ENCODE data around the gene RAET1G. TPM values are rescaled to one million over a fixed set of nuclear protein-coding genes. Genes with fewer than 3 reads are reported as not detected.
"Not testable (repeated sequence)": the region's sequence is repeated elsewhere in the genome, so short reads cannot be mapped to it uniquely, and the experiment has no call there.

Gene RAET1G
- total RNA-seq, 1 donor from 2014 or later, result not detected

DNA sequence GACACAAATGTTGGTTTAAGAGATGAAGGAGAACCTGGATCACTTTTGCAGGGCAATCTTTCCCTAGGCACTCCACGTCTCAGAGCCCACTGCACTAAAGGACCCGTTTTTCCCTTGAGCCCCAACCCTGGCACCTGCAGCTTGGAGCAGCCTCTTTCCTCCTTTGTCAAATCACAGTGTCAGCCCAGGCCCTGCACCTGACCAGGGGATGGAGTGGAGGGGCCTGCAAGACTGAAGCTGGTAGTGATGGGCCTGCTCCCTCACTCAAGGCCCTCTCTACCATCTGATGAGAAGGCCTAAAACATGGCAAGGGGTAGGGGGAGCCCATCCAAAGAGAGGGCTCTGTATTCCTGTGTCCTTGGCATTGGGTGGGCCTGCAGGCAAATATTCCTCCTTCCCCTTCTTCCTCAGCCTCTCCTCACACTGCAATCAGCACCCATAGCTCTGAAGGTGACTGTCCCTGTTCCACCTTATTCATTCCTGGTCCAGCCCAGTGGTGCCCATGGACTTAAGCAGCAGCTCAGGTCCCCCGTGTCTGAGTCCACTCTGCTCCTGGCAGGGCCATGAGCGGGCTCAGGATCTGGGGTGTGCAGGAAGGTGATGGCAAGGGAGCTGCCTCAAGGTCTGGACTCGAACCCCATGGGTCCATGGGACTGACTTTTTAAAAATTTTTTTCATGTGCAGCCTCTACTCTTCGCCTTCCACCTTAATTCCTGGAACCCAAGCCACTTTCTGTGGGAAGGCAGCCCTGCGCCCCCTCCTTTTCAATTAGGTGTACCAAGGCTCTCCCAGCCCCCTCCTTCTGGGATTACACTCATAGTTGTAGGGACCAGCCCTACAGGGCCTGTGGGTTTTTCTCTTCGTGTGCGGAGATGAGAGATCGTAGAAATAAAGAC is 6.7 kb downstream of the RAET1G start:
- intact Hi-C loops (cut with micrococcal nuclease), result no loop called here

DNA sequence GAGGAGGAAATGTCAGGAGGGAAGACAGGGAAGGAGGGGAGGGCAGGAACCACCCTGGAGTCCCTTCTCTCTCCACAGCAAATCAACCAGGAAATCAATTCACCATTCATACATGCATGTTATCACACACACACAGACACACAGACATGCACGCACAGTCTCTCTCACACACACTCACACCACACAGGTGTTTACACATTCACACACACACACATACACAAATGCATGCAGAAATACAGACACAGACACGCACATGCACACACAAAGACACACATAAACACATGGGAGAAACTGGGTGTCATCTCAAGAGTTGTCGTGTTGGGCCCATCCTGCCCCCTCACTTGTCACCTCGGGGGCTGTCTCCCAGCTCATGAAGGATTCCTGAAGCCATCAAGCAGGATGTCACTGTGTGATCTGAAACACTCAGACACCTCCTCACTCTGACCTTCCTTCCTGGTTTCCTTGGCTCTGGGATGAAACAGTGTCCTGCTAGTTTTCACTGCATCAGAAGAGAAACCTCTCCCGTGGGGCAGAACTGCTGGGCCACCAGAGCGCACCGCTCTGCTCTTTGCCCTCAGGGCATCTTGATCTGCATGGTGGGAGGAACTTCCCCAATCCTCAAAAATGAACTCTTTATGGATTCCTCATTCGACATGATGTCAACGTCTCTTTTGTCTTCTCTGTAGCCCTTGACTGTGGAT is 9.2 kb downstream of the RAET1G start:
- intact Hi-C loops (cut with micrococcal nuclease), result no loop called here

DNA sequence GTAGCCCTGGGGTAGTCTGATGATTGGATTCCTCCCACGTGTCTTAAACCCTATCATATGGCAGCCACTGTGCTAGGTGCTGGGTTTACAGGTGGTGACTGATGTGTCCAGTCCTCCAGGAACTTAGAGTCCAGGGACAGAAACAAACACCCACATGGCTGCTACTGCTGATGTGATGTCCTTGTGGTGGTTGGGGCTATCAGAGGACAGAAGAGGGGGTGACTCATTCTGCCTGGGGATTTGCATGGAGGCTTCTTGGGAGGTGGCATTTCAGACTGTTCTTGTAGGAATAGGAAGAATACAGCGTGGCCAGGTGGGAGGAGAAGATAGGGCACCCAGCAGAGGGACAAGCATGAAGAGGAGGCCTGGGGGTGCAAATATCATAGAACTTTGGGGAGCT is 9.8 kb downstream of the RAET1G start:
- intact Hi-C loops (cut with micrococcal nuclease), result no loop called here

DNA sequence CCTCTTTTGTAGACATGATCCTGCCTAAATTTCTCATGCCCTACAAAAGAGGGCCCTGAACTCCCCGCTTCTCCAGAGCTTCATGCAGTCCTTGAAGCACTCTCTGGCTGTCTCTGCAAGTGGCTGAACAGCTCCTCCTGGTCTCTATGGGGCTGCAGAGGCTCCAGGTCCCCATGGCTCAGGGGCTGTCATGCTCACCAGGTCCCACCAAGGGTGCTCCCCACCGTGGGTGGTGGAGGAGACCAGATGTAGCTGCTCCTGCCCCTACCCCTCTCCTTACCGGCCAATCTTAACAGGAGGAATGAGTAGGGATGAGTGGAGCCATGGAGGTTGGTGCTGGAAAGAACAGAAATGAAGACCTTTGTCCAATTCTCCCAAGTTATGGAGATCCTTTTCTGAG is 10.2 kb downstream of the RAET1G start:
- intact Hi-C loops (cut with micrococcal nuclease), result not testable (repeated sequence)

DNA sequence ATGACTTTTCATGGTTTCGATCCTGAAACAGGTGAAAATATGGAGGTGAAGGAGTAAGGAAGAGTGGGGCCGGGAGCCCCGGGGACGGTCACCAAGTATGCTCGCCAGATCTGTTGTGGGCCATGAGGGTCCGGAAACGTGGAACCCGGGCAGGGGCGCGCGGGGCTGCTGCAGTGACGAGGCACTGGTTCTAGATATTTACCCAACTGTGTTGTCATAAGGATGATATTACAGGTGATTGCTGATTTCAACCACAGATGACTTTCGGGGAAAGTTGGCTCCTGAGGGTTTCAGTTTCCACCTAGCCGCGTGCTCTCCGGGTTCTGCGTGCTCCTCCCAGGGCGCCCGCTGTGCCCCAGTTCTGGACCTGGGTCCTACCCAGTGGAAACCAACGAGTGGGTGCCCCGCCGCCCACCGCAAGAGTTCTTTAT is 12.2 kb downstream of the RAET1G start:
- intact Hi-C loops (cut with micrococcal nuclease), result no loop called here

DNA sequence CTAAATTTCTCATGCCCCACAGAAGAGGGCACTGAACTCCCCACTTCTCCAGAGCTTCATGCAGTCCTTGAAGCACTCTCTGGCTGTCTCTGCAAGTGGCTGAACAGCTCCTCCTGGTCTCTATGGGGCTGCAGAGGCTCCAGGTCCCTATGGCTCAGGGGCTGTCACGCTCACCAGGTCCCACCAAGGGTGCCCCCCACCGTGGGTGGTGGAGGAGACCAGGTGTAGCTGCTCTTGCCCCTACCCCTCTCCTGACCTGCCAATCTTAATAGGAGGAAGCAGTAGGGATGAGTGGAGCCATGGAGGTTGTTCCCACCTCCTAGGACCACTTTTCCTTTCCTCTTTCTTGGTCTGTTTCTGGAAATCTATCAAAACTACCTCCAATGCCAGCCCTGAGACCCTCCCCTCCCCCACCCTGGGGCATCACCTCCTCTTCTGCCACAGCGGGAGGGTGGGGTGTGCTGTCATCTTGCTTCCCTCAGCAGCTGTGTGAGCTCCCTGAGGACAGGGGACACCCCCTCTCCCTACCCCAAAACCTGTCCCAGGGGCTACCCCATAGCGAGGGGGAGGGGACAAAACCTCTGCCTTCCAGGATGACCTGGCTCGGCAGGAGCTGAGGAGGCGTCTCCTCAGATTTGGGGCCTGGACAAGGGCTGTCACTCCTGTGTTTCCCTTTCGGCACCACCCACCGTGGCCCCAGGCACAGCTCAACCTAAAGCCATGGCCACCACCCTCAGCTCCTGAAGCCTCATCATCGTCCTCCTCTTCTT is 13.0 kb downstream of the RAET1G start:
- intact Hi-C loops (cut with micrococcal nuclease), result no loop called here

DNA sequence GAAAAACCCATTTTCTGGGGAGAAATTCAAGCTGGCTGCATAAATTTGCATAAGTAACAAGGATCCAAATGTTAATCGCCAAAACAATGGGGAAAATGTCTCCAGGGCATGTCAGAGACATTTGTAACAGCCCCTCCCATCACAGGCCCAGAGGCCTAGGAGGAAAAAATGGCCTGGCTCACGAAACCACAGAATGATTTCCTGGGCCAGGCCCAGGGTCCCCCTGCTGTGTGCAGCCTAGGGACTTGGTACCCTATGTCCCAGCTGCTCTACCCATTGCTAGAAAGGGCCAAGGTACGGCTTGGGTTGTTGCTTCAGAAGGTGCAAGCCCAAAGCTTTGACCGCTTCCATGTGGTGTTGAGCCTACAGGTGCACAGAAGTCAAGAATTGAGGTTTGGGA is 14.4 kb downstream of the RAET1G start:
- intact Hi-C loops (cut with micrococcal nuclease), result not testable (repeated sequence)

DNA sequence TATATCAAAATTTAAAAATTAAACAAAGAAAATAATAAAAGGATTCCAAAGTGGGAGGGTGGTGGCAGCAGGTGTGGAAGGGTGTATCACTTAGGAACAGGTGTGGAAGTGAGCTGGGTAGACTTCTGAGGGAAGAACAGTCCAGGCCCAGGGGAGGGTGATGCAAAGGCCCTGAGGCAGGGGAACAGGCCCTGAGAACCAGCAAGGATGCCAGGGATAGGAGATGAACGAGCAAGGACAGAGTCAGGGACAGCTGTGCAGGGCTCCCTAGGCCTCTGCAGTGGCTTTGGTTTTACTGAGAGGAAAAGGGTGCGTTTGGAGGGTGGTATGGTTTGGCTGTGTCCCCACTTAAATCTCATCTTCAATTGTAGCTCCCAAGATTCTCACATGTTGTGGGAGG is 15.6 kb downstream of the RAET1G start:
- intact Hi-C loops (cut with micrococcal nuclease), result no loop called here

DNA sequence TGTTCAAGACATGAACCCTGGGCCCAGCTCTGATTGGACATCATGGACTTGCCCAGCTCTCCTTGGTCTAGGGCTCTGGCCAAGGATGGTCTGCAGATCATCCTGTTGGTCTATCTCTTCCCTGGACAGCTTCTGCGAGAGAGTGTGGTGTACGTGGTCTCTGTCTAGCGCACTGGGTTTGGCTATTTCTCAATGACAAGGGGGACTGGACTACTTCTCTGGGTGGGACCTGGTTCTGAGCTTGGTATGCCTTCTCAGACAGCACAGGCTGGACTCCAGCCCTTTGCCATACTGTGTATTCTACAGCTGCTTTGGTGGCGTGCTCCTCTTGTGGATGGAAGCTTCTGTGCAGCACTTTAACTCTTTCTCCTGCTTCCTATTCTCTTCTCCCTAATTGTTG is 16.5 kb downstream of the RAET1G start:
- intact Hi-C loops (cut with micrococcal nuclease), result no loop called here

DNA sequence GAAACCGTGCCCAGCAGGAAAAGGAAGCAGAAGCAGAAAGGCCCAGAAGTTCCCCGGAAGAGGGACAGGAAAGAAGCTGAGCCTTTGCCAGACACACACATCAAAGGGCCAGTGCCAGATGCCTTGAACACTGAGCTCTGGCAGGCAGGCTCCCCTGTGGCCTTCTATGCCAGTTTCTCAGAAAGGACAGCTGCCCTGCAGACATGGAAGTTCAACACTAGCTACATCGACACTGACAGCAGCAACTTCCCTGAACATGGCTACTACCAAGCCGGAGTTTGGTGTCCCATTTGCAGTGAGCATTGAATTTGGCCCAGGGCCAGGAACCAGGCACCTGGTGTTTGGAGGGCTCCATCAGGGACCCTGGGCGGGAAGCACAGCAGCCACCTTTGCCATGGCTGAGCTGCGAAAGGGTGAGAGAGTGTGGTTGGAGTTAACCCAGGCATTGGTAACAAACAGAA is 17.0 kb downstream of the RAET1G start:
- intact Hi-C loops (cut with micrococcal nuclease), result no loop called here

DNA sequence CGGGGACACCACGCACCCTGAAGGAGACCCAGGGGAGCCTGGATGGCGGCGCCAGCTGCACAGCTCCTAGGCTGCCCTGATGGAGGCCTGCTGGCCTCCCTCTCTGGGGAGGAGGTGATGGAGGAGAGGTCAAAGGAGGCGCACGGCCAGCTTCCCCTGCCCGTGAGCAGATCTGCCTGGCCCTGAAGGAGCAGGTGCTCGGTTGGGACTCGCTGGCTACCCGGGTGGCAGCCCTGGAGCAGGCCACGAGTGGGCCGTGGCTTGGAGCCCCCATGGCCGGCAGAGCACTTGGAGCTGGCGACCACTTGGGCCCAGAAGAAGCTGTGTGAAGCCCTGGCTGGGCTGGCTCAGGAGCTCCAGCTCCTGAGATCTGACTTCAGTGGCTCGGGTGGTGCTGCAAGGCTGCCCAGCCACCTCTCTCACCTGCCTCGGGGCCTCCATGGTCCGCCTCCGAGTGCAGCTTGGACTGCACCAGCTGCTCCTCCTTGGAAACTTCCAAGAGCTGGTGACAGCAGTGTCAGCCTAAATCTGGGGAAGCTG is 17.5 kb downstream of the RAET1G start:
- intact Hi-C loops (cut with micrococcal nuclease), result no loop called here

DNA sequence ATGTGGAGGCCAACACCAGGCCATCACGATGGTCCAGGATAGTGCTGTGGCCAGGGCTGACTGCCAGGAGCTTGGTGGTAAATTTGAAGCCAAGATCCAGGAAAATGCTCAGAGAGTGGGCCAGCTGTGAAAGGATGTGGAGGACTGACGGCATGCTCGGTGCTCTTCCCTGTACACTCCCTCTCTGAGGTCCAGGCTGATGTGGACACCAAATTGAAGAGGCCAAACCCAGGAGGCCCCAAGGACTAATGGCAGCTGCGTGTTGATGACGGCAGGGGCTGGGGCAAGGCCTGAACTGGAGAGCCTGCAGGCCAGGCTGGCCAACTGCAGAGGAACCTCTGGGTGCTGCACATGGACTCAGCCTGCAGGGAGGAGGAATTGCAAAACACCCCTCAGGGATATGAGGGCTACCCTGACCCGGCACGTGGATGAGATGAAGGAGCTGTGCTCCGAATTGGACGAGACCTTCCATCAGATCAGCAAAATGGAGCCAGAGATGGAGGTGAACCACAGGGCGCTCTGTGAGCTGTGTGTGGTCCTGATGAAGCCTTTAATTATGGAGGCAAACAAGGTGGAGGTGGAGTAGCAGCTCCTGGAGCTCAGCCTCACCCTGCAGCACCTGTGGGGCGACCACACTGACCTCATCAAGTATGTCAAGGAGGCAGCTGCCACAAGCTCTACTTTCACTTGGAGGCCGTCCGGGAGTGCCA is 18.1 kb downstream of the RAET1G start:
- intact Hi-C loops (cut with micrococcal nuclease), result no loop called here

DNA sequence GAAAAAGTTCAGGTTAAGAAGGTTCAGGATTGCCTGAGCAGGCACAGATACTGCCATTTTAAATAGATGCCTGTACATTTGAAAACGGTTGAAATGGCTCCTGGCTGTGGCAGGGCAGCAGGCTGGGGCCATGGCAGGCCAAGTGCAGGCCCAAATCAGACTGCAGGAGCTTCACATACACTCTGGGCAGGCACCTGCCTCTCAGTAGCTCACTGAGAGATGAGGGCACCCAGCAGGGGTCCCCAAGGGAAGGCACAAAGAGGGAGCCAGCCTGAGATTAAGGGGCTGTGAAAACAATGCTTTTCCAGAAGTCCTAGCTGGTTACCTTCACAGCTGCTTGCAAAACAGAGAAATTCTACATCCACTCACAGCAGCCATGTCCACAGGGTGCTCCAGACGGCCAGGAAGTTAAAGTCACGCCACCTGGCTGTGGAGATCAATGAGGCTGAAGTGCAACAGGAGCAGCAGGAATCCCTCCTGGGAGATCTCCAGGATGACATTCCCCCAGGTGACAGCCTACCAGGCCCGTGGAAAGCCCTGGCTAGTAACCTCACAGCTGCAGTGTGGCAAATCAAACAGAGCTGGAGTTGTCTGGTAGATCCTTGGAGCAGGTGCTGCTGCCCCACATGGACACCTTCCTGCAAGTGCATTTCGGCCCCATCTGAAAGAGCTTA is 18.8 kb downstream of the RAET1G start:
- intact Hi-C loops (cut with micrococcal nuclease), result no loop called here

DNA sequence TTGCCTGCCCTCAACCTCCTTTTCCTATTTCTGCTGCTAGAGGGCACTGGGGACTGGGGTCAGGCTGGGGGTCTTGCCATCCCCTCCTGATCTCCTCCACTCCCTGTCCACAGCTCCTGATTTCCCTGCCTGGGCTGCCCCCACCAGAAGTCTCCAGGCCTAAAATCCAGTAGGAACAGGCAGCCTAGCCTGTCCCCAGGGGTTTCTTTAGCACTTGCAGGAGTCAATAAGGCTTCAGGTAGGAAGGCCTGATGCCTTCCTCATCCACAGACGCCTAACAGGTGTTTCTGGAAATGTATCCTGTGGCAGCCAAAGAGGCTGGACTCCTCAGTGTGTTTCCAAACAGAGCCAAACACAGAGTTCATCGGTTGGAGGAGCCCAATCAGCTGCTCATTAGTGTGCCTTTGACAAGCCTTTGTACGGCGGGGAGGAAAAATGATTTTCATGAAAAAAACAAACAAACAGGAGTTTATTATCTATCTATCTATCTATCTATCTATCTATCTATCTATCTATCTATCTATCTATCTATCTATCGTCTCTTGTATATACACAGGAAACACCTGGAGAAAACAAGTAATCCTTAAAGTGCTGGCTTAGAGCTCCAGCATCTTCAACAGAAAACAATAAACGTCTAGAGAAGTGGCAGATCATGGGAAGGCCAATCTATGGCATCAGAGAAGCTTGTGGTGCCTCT is 21.3 kb downstream of the RAET1G start:
- intact Hi-C loops (cut with micrococcal nuclease), result no loop called here

DNA sequence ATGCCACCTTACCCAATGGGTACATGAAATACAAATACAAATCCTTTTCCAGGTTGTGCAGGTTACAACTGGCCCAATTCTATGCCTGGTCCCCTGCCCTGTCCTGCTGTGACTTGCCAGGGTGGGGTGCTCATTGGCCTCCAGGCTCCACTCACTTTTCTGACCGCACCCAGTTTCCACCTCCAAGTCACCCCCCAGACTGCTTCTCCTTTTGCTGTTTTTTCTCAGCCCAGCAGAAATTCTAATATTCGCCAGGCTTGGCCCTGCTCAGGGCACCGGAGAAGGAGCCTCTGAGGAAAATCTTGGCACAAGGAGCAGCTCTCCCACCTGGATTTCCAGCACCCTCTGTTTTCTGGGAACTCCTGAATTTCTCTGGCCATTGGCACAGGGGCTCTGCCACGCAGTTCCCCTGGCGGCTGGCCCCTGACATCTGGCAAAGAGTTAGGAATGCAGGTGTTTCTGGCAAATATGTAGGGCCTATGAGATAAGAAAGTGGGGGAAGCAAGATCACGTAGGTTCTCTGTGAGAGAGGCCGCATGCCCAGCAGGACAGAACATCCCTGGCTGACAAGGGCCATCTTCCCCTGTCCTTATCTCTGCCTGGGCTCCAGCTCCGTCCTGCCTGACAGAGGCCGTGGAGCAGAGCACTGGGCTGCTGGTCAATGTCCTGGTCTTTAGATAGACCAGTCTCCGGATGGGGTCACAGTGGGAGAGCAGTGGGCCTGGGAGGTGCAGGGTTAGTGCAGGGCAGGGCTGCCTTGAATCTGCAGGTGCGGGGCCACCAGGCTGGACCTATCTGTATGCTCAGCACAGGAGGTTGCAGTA is 22.1 kb downstream of the RAET1G start:
- intact Hi-C loops (cut with micrococcal nuclease), result no loop called here

DNA sequence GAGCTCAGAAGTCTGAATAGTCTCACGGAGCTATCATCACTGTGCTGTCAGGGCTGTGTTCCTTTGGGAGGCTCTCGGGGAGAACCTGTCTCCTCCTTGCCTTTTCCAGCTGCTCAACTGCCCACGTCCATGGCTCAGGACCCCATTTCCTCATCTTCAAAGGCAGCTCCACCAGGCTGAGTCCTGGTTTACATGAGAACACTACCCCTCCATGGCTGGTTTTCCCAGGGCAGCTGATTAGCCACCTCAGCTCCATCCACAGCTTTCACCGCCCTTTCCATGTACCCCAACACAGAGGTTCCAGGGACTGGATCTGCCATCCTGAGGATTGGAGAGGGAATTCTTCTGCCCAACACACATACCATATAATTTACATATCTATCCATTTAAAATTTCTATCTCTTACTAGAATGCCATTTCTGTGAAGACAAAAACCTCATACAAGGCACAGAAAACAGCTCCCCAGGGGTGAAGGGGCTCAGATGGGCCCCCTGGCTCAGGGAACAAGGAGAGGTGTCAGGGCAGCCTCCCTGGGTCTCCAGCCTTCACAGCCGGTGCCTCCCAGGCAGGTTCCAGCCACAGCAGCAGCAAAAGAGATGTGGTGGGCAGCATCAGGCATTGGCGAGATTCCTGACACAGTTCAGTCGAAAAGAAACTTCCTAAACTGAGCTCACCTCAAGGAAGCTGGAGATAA is 22.8 kb downstream of the RAET1G start:
- intact Hi-C loops (cut with micrococcal nuclease), result no loop called here

DNA sequence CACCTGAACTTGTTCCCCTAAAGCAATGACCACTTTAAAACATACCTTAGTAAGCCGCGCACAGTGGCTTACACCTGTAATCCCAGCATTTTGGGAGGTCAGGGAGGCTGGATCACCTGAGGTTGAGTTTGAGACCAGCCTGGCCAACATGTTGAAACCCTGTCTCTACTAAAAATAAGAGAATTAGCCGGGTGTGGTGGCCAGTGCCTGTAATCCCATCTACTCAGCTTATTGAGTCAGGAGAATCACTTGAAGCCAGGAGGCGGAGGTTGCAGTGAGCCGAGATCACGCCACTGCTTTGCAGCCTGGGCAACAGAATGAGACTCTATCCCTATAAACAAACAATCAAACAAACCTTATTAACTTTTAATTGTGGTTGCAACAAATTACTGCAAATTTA is 23.4 kb downstream of the RAET1G start:
- intact Hi-C loops (cut with micrococcal nuclease), result no loop called here

DNA sequence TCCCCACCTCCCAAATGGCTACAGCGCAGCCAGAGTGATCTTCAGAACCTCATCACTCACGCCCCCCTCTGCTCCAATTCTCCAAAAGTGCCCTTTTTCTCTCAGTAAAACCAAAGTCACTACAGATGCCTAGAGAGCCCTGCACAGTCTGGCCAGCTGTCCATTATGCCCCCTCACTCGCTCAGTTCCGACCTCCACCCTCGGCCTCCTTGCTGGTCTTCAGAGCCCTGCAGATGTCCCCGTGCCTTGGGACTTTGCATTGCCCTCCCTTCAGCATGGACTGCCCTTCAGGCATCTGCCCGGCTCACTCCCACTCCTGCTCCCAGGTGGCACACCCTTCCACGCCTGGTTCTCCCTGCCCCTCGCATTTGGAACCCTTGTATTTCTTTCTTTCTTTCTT is 24.0 kb downstream of the RAET1G start:
- intact Hi-C loops (cut with micrococcal nuclease), result no loop called here

Measured in T-helper 2 cell treated with Interferon-gamma antibody and Interleukin-4, amounts not matched to agents 100 ng/mL and 5 ng/mL, for 36 hours (primary cell).